ENCODE measurements around the gene CELF4. TPM values are rescaled to one million over a fixed set of nuclear protein-coding genes. Genes with fewer than 3 reads are reported as not detected.

CELF4 gene
- total RNA-seq, 6 donors from 2014 or later: 0.15 to 1.4 (median 0.81) TPM; not detected in 1

- Histone ChIP-seq H3K27me3 (peaks cover 0 to 32% (median 18%) of the 10 kb centered on the region in 4 donors), H3K4me1 (peaks cover 21 to 30% (median 26%) of the 10 kb centered on the region in 4 donors), H3K9me3 (no peaks in the 10 kb centered on the region), H3K27ac (no peak overlapping the region), H3K36me3 (no peaks in the 10 kb centered on the region), H3K4me3 (peak overlapping the region in 2 of 4 donors; percentile 60 to 61)
- no peak for TF ChIP-seq POLR2A (IDR thresholded peaks at IDR 0.05)
- TF ChIP-seq POLR2AphosphoS5 (IDR thresholded peaks at IDR 0.05): no peak
- no peak for TF ChIP-seq CTCF (IDR thresholded peaks at IDR 0.05)
- TF ChIP-seq EP300 (IDR thresholded peaks at IDR 0.05): no peak
- peak; percentile 42 to 77 for ATAC-seq (ENCODE audit: low FRiP score in 2 of 2)
- WGBS, 2 donors: 8 to 9% methylated on average over 19 of the region's 19 CpGs
- DNase-seq: peak; percentile 31 to 82
Measured at GRCh38 chr18:37564711-37565100, 892 bp downstream of the CELF4 start.

- TF ChIP-seq POLR2A (IDR thresholded peaks at IDR 0.05) (no peak), POLR2AphosphoS5 (IDR thresholded peaks at IDR 0.05) (no peak), CTCF (IDR thresholded peaks at IDR 0.05) (no peak), EP300 (IDR thresholded peaks at IDR 0.05) (no peak)
- Histone ChIP-seq H3K9me3 (no peaks in the 10 kb centered on the region), H3K4me1 (peaks cover 21 to 30% (median 26%) of the 10 kb centered on the region in 4 donors), H3K27me3 (peaks cover 0 to 32% (median 18%) of the 10 kb centered on the region in 4 donors), H3K36me3 (no peaks in the 10 kb centered on the region), H3K4me3 (no peak overlapping the region), H3K27ac (no peak overlapping the region)
- ATAC-seq (ENCODE audit: low FRiP score in 2 of 2) (no peak), DNase-seq (no peak)
- WGBS, 2 donors: 43 to 47% methylated on average over 13 of the region's 13 CpGs
Measured at GRCh38 chr18:37563931-37564392, 1.6 kb downstream of the CELF4 start.

- H3K27ac ChIP-seq: no peak overlapping the region
- no peaks in the 10 kb centered on the region for H3K9me3 ChIP-seq
- 27 to 36% methylated on average over 1 of the region's 1 CpG for WGBS, 2 donors
- H3K4me1 ChIP-seq: peaks cover 14 to 20% (median 16%) of the 10 kb centered on the region in 4 donors
- ATAC-seq (ENCODE audit: low FRiP score in 2 of 2) (no peak), DNase-seq (no peak)
- H3K27me3 ChIP-seq: peaks cover 0 to 22% (median 9%) of the 10 kb centered on the region in 4 donors
- TF ChIP-seq POLR2AphosphoS5 (IDR thresholded peaks at IDR 0.05): no peak
- no peak for TF ChIP-seq CTCF (IDR thresholded peaks at IDR 0.05)
- no peak for TF ChIP-seq POLR2A (IDR thresholded peaks at IDR 0.05)
- no peak for TF ChIP-seq EP300 (IDR thresholded peaks at IDR 0.05)
- H3K4me3 ChIP-seq: no peak overlapping the region
- H3K36me3 ChIP-seq: no peaks in the 10 kb centered on the region
Measured at GRCh38 chr18:37561986-37562385, 3.6 kb downstream of the CELF4 start.

GRCh38 chr18:37560003-37560402, 5.6 kb downstream of the CELF4 start:
- Histone ChIP-seq H3K27me3 (peaks cover 0 to 9% (median 1%) of the 10 kb centered on the region in 4 donors), H3K36me3 (no peaks in the 10 kb centered on the region), H3K9me3 (no peaks in the 10 kb centered on the region), H3K4me3 (no peak overlapping the region), H3K4me1 (peaks cover 0 to 3% (median 2%) of the 10 kb centered on the region in 4 donors), H3K27ac (no peak overlapping the region)
- ATAC-seq (ENCODE audit: low FRiP score in 2 of 2) (no peak), DNase-seq (no peak)
- TF ChIP-seq CTCF (IDR thresholded peaks at IDR 0.05) (no peak), POLR2A (IDR thresholded peaks at IDR 0.05) (no peak), POLR2AphosphoS5 (IDR thresholded peaks at IDR 0.05) (no peak), EP300 (IDR thresholded peaks at IDR 0.05) (no peak)
- 30% methylated on average over 2 of the region's 2 CpGs for WGBS, 2 donors

GRCh38 chr18:37559194-37559593, 6.4 kb downstream of the CELF4 start:
- no peak for ATAC-seq (ENCODE audit: low FRiP score in 2 of 2)
- no peak overlapping the region for H3K4me3 ChIP-seq
- H3K36me3 ChIP-seq: no peaks in the 10 kb centered on the region
- TF ChIP-seq CTCF (IDR thresholded peaks at IDR 0.05): no peak
- TF ChIP-seq POLR2A (IDR thresholded peaks at IDR 0.05): no peak
- TF ChIP-seq POLR2AphosphoS5 (IDR thresholded peaks at IDR 0.05): no peak
- TF ChIP-seq EP300 (IDR thresholded peaks at IDR 0.05): no peak
- H3K4me1 ChIP-seq: no peaks in the 10 kb centered on the region
- 37 to 48% methylated on average over 1 of the region's 1 CpG for WGBS, 2 donors
- H3K27ac ChIP-seq: no peak overlapping the region
- H3K9me3 ChIP-seq: no peaks in the 10 kb centered on the region
- no peak for DNase-seq
- H3K27me3 ChIP-seq: peaks cover 0 to 4% (median 0%) of the 10 kb centered on the region in 4 donors

Measured in upper lobe of left lung (tissue), 6 donors.